ENCODE results near the gene JAK3.

Gene JAK3

GRCh38 chr19:17866312-17866963 is 18.7 kb upstream of the JAK3 start:
- no peak for DNase-seq (ENCODE audit: low read depth in 2 of 3, low spot score in 1 of 3)

DNA sequence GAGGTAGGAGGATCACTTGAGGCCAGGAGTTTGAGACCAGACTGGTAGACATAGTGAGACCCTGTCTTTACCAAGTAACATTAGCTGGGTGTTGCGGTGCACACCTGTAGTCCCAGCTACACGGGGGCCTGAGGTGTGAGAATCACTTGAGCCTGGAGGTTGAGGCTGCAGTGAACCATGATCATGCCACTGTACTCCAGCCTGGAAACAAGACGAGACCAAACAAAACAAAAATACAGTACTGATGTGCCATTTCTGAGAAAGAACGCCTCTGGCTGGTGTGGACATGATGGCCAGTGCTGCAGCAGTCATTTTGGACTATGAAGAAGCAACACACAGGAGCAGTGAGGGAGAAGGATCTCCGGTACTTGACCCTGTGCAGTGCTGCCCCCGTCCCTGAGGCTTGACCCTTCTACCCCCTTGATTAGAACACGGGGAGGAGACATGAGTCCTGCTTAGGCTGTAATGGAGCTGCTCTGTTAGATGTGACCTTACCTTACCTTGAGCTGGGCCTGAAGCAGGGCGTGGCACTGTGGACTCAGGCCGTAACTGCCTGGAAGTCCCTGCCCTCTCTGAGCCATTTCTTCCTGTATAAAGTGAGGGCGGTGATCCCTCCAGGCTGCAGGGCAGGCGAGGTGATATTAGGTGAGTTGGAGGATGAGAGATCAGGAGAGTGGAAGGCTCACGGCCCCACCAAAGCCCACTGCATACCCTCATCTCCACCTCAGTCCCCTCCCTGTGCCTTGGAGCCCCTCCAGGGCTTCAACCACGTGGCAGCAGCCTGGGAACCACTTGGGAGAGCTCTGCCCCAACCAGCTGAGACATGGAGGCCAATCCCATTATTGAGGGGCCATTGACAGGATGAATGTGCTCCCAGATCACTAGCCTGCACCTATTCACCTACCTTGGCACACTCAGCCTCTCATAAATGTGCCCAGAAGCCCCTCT is 17.9 kb upstream of the JAK3 start:
- no peak for DNase-seq (ENCODE audit: low read depth in 2 of 3, low spot score in 1 of 3)

DNA sequence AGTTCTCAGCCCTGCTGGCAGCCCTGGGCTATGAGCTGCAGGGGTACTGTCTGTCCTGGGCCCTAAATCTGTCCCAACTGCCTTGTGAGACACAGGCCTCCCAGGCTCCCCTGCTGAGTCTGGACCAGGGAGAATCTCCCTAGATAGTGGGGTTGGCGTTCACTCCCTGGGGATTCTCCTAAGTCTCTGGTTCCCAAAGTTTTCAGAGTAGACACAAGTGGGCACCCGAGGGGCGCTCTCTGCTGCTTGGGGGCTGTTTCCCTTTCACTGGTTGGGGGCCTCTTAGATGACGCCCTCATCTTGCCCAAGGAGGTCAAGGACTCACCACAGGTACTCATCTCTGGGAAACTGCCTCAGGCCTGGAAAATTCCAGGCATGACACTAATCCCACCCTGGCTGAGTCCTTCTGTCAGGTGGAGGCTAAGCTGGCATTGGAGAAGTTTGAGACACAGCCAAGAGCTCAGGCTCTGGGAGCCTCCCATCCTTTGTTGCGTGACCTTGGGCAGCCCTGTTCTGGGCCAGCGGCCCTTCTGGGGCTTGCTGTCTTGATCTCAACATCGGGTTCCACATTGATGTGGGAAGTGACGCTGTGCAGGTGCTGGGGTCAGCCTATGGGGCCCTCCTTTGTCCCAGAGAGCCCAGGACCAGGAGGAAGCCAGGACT is 15.9 kb upstream of the JAK3 start:
- DNase-seq (ENCODE audit: low read depth in 2 of 3, low spot score in 1 of 3) = no peak

DNA sequence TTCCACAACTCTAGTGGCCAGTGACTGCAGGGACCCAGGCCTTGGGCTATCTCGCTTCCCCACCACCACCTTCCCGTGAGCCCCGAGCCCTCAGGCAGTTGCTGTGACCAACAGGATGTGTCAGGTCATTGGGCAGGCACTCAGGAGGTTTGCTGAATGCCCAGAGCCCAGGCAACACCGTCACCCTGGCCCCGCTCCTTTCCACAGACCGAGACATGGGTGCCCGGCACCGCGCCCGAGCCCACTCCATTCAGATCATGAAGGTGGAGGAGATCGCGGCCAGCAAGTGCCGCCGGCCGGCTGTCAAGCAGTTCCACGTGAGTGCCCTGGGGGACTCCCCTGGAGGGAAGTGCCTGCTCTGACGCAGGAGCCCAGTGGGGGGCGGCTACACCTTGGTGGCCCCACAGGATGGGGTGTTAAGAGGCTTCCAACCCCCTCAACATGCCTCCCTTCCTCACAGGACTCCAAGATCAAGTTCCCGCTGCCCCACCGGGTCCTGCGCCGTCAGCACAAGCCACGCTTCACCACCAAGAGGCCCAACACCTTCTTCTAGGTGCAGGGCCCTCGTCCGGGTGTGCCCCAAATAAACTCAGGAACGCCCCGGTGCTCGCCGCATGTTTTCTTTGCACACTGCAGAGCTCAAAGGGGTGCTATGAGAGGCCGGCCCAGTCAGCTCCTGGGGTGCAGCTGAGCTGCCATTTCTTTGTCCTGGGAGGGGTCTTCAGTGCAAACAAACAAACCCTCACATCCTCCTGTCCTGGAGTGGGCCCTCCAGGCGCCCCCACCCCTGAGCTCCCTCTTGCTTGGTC is 15.1 kb upstream of the JAK3 start:
- DNase-seq (ENCODE audit: low read depth in 2 of 3, low spot score in 1 of 3) = no peak

DNA sequence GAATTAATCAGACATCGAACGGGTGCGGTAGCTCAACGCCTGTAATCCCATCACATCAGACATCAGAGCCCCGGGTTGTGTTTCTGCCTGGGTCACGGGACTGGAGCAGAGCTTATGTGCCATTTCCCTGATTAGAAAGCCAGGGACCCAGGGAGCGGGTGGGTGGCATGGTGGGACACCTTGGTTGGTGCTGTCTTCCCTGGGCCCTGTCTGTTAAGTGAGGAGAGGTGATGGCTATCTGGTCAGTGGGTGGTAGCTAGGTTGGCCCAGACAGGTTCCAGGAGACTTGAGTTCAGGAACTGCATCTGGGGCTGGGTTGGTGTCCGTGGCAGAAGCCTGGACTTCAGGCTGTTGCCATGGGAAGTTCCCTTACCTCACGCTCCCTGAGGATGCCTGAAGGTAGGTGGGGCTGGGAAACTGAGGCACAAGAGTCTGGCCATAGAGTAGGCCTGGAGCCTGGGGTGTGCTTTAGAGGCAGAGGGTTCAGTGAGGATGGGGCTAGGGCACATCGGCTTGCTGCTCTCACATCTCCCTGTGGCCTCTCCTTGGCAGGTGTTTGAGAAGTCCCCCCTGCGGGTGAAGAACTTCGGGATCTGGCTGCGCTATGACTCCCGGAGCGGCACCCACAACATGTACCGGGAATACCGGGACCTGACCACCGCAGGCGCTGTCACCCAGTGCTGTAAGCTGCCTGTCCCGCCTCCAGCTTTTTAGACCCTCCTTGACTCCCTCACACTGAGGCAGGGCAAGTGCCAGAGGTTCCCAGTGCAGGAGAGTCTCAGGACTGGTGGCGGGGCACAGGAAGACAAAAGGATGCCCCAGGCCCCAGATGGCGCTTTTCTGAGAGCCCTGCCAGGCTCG is 14.0 kb upstream of the JAK3 start:
- no peak for DNase-seq (ENCODE audit: low read depth in 2 of 3, low spot score in 1 of 3)

DNA sequence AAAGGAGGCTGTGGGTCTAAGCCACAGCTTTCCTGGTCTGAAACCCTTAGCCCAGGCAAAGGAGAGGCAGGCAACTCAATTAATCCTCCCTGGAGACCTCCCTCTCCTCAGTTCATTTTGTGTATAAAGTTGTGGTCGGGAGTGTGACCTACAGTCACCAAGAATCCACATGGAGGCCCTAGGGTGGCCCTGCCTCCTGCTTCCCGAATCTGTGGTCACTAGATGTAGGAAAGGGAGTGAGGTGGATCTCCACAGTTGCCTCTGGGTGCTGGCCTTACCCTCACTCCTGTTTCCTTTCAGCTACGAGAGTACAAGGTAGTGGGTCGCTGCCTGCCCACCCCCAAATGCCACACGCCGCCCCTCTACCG is 13.2 kb upstream of the JAK3 start:
- DNase-seq (ENCODE audit: low read depth in 2 of 3, low spot score in 1 of 3) = no peak

DNA sequence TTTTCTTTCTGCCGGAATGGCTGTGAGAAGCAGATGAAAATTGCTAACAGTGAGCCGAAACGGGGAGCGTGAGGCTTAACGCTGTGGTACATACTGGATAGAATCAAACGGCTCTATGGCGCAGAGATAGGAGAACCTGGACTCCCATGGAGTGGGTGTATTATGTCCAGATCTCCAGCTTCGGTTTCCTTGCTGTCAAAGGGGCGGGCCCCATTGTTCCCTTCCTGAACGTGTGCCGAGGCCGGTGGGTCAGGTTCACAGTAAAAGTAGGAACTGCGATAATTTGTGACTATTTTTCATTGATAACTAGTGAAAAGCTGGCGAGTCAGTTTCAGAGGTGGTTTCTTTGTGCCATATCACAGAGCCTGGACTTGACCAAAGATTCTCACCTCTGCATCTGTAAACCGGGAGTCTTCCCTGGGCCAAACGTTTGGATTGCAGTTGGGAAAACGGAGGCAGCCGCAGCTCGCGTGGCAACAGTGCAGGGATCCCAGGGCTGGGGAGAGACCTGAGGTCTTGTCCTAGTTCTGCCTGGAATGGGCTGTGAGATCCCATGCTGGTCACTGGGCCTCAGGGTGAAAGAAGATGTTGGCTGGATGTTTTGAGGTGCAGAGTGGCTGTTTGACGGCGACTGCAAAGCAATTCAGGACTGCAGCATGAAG is 12.7 kb upstream of the JAK3 start:
- DNase-seq (ENCODE audit: low read depth in 2 of 3, low spot score in 1 of 3) = no peak

- peak; percentile 97 to 100 (median 98) for DNase-seq (ENCODE audit: low read depth in 2 of 3, low spot score in 1 of 3)
These were observed 11.9 kb upstream of the JAK3 start, which contains the start of gene RPL18A for GRCh38 chr19:17859533-17860330. RPL18A (plus strand) TSS chr19:17859910; CDS start chr19:17859957, 47 bp downstream.

DNA sequence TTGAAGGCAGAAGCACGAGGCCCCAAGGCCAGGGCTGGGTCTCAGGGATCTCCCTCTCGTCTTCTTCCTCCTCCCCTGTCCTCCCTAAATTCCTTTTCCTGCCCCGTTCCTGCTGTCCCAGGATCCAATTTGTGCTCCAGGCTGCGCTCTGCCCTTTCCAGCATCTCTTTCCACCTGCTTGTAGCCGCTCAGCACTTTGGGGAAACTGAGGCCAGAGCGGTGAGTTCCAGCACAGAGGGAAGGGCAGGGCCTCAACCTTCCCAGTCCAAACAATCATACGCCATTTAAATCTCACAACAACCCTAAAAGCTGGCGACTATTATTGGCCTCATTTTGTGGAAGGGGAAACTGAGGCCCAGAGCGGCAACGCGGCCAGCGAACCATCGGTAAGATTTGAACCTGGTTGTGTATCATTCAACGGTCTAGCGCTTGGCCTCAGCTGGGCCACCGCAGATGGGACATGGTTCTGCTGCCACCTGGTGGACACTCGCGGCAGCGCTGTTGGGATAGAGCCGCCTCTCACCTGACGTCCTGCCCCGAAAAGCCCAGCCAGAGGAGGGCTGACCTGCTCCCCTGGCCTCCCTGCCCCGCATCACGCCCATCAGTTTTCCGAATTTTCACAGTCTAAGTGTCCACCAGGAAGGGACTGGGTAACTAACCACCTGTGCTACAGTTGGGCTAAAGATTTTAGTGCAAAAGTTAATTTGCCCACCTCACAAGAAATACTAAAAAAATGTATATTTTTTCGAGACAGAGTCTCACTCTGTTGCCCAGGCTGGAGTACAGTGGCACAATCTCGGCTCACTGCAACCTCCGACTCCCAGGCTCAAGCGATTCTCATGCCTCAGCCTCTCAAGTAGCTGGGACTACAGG is 7.7 kb upstream of the JAK3 start:
- DNase-seq (ENCODE audit: low read depth in 2 of 3, low spot score in 1 of 3) = peak; percentile 86 to 98 (median 90)

DNA sequence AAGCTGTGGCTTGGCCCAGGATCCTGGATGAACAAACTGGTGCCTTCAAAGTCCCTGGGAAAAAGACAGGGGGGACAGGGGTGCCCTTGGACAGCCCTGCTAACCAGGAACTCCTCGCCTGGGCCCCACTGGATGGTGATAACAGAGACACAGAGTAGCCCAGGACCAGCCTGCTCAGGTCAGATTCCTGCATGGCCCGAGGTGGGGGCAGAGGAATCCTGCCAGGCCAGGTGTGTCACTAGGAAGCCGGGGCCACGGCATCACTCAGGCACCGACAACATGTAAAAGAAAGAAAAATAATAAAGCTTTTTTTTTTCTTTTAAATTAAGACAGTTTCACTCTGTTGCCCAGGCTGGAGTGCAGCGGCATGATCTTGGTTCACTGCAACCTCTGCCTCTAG is 6.3 kb upstream of the JAK3 start:
- no peak for DNase-seq (ENCODE audit: low read depth in 2 of 3, low spot score in 1 of 3)

DNA sequence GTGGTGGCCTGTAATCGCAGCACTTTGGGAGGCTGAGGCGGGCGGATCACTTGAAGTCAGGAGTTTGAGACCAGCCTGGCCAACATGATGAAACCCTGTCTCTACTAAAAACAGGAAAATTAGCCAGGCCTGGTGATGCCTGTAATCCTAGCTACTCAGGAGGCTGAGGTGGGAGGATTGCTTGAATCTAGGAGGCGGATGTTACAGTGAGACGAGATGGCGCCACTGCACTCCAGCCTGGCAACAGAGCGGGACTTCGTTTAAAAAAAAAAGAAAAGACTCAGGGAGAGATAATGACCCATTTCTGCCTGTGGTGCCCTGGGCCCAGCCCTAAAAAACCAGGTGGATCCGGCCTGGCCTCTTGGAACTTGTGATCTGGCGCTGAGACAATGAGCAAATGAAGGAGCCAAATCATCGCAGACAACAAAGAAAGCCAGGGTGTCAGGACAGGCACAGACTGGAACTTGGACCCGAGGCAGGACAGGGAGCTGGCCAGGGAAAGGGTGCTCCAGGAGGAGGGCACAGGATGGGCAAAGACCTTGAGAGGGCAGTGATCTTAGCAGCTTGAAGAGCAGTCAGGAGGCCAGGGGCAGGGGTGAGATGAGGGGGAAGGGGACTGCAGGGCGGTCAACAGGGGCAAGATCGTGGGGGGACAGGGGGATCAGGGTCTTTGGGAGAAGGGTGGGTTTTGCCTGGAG is 962 bp upstream of the JAK3 start:
- no peak for DNase-seq (ENCODE audit: low read depth in 2 of 3, low spot score in 1 of 3)

- DNase-seq (ENCODE audit: low read depth in 2 of 3, low spot score in 1 of 3) = no peak
These were observed 1.6 kb downstream of the JAK3 start for GRCh38 chr19:17846146-17846545.

GRCh38 chr19:17843908-17844490 is 3.8 kb downstream of the JAK3 start:
- no peak for DNase-seq (ENCODE audit: low read depth in 2 of 3, low spot score in 1 of 3)

DNA sequence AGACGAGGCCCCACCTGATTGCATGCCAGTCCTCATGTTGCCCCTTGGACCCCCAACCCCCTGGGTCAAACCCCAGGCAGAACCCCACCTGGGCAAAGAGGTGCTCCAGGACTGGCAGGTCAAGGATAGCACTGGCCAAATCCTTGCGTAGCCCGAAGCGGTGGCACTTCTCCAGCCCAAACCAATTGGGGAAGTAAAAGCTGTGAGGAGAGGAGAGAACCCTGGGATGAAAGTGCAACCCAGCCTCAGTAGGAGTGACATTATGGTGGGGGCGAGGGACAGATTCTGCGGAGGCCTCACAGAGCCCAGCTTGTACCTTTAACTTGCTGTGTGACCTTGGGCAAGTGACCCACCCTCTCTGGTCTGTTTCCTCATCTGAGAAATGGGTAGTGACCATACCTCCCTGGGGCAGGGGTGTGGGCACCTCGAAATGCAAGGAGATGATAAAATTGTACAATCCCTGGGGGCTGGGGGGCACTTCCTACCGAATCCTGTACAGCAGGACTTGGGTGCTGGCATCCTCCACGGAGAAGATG is 4.4 kb downstream of the JAK3 start:
- DNase-seq (ENCODE audit: low read depth in 2 of 3, low spot score in 1 of 3) = no peak

- DNase-seq (ENCODE audit: low read depth in 2 of 3, low spot score in 1 of 3) = no peak
These were observed 5.0 kb downstream of the JAK3 start for GRCh38 chr19:17842663-17843291.
